BE2C (cell line): Measurements from ENCODE around the gene DHX40.

Experiments used
- DNase-seq: peaks from one replicate; pipeline ENCODE4 v3.0.0-alpha.2; 2020
- H3K27me3 ChIP-seq: fragments of 250-450 bp; sonication (Bioruptor Pico); 2 replicates; pipeline ENCODE4 v1.5.1; 2020; ENCODE audit warnings: mild to moderate bottlenecking
- H3K36me3 ChIP-seq: fragments of 250-450 bp; sonication (Bioruptor Pico); 2 replicates; pipeline ENCODE4 v1.5.1; 2020; ENCODE audit warnings: mild to moderate bottlenecking
- H3K4me1 ChIP-seq: fragments of 250-450 bp; sonication (Bioruptor Pico); 2 replicates; pipeline ENCODE4 v1.5.1; 2020
- H3K4me3 ChIP-seq: 2 replicates; pipeline ENCODE4 v1.5.1; 2011; ENCODE audit warnings: low read depth, low read length
- H3K9me3 ChIP-seq: fragments of 250-450 bp; sonication (Bioruptor Pico); 2 replicates; pipeline ENCODE4 v1.5.1; 2020
- CTCF ChIP-seq: IDR thresholded peaks from 2 replicates; pipeline ENCODE4 v1.5.1; 2012; ENCODE audit warnings: mild to moderate bottlenecking, low read depth, low read length

DHX40 gene

DNA sequence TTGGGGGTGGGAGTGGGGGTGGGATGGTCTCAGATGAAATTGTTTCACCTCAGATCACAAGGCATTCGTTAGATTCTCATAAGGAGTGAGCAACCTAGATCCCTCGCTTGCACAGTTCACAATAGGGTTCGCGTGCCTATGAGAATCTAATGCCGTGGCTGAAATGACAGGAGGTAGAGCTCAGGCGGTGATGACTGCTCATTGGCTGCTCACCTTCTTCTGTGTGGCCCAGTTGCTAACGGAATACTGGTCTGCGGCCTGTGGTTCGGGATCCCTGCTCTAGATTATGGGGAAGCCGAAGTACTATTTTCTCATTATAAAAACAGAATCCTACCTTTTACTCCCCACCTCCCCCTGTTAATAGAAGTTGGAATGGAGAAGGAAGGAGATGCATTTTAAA, 73.1 kb downstream of the DHX40 start:
- H3K9me3 ChIP-seq = no peaks in the 10 kb centered on the region
- H3K36me3 ChIP-seq = peaks cover 9% of the 10 kb centered on the region
- no peak for DNase-seq
- TF ChIP-seq CTCF = no peak
- H3K27me3 ChIP-seq = no peaks in the 10 kb centered on the region
- no peak overlapping the region for H3K4me3 ChIP-seq
- peaks cover 3% of the 10 kb centered on the region; the same call in 1 of the 2 replicates for H3K4me1 ChIP-seq

- H3K4me1 ChIP-seq = no peaks in the 10 kb centered on the region
- H3K36me3 ChIP-seq = peaks cover 28% of the 10 kb centered on the region
- H3K4me3 ChIP-seq = no peak overlapping the region
- no peak for DNase-seq
- no peaks in the 10 kb centered on the region for H3K9me3 ChIP-seq
- H3K27me3 ChIP-seq = no peaks in the 10 kb centered on the region
- TF ChIP-seq CTCF = no peak
Measured at GRCh38 chr17:59641799-59642484, 76.5 kb downstream of the DHX40 start.

DNA sequence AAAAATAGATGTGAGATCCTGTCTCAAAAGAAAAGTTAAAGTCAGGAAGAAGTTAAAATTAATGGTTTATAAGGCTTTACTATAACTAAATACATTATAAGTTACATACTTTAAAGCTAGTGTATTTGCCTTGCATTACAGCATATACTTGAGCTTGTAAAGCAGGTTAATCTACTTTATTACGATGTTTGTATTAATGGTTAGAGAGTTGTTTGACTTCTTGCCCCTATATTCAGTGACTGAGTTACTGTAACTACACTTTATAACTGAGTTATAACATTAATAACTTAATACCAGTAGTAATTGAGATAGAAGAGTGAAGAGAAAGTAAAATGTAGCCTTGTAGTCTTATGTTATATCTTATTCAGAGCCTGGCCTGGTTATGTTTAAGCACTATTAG, 77.2 kb downstream of the DHX40 start:
- H3K4me1 ChIP-seq = no peaks in the 10 kb centered on the region
- H3K9me3 ChIP-seq = no peaks in the 10 kb centered on the region
- no peak for TF ChIP-seq CTCF
- peaks cover 34% of the 10 kb centered on the region for H3K36me3 ChIP-seq
- H3K4me3 ChIP-seq = no peak overlapping the region
- DNase-seq = no peak
- H3K27me3 ChIP-seq = no peaks in the 10 kb centered on the region

GRCh38 chr17:59643159-59644140, 78.0 kb downstream of the DHX40 start:
- TF ChIP-seq CTCF = no peak
- H3K36me3 ChIP-seq = peaks cover 43% of the 10 kb centered on the region
- H3K27me3 ChIP-seq = no peaks in the 10 kb centered on the region
- DNase-seq = no peak
- no peak overlapping the region for H3K4me3 ChIP-seq
- no peaks in the 10 kb centered on the region for H3K4me1 ChIP-seq
- no peaks in the 10 kb centered on the region for H3K9me3 ChIP-seq

DNA sequence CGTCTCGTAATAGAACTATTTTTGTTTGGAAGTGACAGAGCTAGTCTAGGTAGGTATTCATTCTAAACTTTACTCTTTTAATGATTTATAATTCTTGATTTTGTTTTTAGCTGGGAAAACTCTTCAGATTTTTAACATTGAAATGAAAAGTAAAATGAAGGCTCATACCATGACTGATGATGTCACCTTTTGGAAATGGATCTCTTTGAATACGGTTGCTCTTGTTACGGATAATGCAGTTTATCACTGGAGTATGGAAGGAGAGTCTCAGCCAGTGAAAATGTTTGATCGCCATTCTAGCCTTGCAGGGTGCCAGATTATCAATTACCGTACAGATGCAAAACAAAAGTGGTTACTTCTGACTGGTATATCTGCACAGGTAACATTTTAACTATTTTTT, 81.9 kb downstream of the DHX40 start:
- no peak for DNase-seq
- no peaks in the 10 kb centered on the region for H3K9me3 ChIP-seq
- H3K4me3 ChIP-seq = no peak overlapping the region
- no peaks in the 10 kb centered on the region for H3K4me1 ChIP-seq
- TF ChIP-seq CTCF = no peak
- no peaks in the 10 kb centered on the region for H3K27me3 ChIP-seq
- peaks cover 79% of the 10 kb centered on the region for H3K36me3 ChIP-seq

DNA sequence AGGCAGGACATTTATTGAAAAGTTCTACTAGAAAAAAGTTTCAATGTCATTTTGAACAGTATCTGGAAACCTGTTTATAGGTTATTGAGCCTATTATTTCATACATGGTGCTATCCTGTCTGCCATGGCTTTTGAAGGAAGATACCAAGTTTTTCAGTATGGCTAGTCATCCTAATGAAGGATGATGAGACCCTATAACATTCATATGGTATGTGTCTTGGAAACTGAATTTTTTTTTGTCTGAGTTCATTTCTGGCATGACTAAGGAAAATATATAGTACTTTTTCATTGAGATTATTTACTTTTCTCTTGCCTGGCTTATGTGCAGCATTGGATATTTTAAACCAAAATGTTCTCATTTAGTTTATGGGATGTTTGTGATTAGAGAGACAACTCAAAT, 84.5 kb downstream of the DHX40 start:
- DNase-seq = no peak
- no peak for TF ChIP-seq CTCF
- peaks cover 89% of the 10 kb centered on the region for H3K36me3 ChIP-seq
- H3K27me3 ChIP-seq = no peaks in the 10 kb centered on the region
- H3K4me1 ChIP-seq = no peaks in the 10 kb centered on the region
- H3K9me3 ChIP-seq = no peaks in the 10 kb centered on the region
- H3K4me3 ChIP-seq = no peak overlapping the region
